Karpas-422 (cell line): Measurements from ENCODE around the gene FAM177A1. TPM values are rescaled to one million over a fixed set of nuclear protein-coding genes. Genes with fewer than 3 reads are reported as not detected.
"Not testable (repeated sequence)": the region's sequence is repeated elsewhere in the genome, so short reads cannot be mapped to it uniquely, and the experiment has no call there.

Experiments used
- DNase-seq: peaks from one replicate; pipeline ENCODE4 v3.0.0-alpha.2; 2015
- H2AFZ ChIP-seq: fragments of 200-600 bp; sonication (generic); 2 replicates; pipeline ENCODE4 v1.6.1; 2014; ENCODE audit warnings: antibody characterized with exemption, low read length, mixed read lengths
- H3K27ac ChIP-seq: fragments of 200-600 bp; sonication (generic); 2 replicates; pipeline ENCODE4 v1.5.1; 2014; ENCODE audit warnings: mild to moderate bottlenecking, low read length, moderate library complexity
- H3K27me3 ChIP-seq: fragments of 200-600 bp; sonication (generic); 2 replicates; pipeline ENCODE4 v1.6.1; 2014; ENCODE audit warnings: low read length, mixed read lengths
- H3K36me3 ChIP-seq: fragments of 200-600 bp; sonication (generic); 2 replicates; pipeline ENCODE4 v1.6.1; 2014; ENCODE audit warnings: low read length, mixed read lengths; ENCODE audit not compliant: insufficient read depth
- H3K4me1 ChIP-seq: fragments of 200-600 bp; sonication (generic); 2 replicates; pipeline ENCODE4 v1.6.1; 2014; ENCODE audit warnings: mild to moderate bottlenecking, low read length, mixed read lengths
- H3K4me2 ChIP-seq: fragments of 200-600 bp; sonication (generic); 2 replicates; pipeline ENCODE4 v1.6.1; 2014; ENCODE audit warnings: low read length, low read depth, mild to moderate bottlenecking; ENCODE audit not compliant: poor library complexity, severe bottlenecking
- H3K4me3 ChIP-seq: fragments of 200-600 bp; sonication (generic); 2 replicates; pipeline ENCODE4 v1.5.1; 2014; ENCODE audit warnings: mild to moderate bottlenecking, antibody characterized with exemption, low read length, mixed read lengths
- H3K79me2 ChIP-seq: fragments of 200-600 bp; sonication (generic); 2 replicates; pipeline ENCODE4 v1.6.1; 2014; ENCODE audit warnings: mild to moderate bottlenecking, low read length, mixed read lengths
- H3K9ac ChIP-seq: fragments of 200-600 bp; sonication (generic); 2 replicates; pipeline ENCODE4 v1.6.0; 2014; ENCODE audit warnings: low read length
- H3K9me2 ChIP-seq: fragments of 200-600 bp; sonication (generic), shearing (Covaris generic); replicated peaks from 2 replicates; pipeline ENCODE4 v1.6.0; 2014; ENCODE audit warnings: mild to moderate bottlenecking, low read length, moderate library complexity; ENCODE audit not compliant: insufficient read depth
- H3K9me3 ChIP-seq: fragments of 300-700, 200-600 bp; sonication (generic); 2 replicates; pipeline ENCODE4 v1.6.1; 2014; ENCODE audit warnings: low read length, mixed read lengths
- H4K20me1 ChIP-seq: fragments of 200-600 bp; sonication (generic); 2 replicates; pipeline ENCODE4 v1.6.1; 2014; ENCODE audit warnings: mild to moderate bottlenecking, antibody characterized with exemption, low read length, low read depth; ENCODE audit not compliant: insufficient read depth
- total RNA-seq: library from RNA; depleted of rRNA; stranded (reverse); fragments of >200 nt; shearing (Covaris generic); gene quantifications from 2 replicates; pipeline ENCODE4 v1.2.3, GENCODE V29; 2014; ENCODE audit warnings: low replicate concordance

Gene FAM177A1
- total RNA-seq, 1 experiment from 2014 or later: 35.6 TPM

- Histone ChIP-seq H4K20me1 (no peaks in the 10 kb centered on the region), H3K27me3 (no peaks in the 10 kb centered on the region), H2AFZ (peak overlapping the region; percentile 45), H3K9ac (peak overlapping the region; percentile 79), H3K4me3 (peak overlapping the region; percentile 79), H3K4me1 (peaks cover 29% of the 10 kb centered on the region), H3K9me2 (no peaks in the 10 kb centered on the region), H3K4me2 (peak overlapping the region; percentile 97), H3K36me3 (peaks cover 3% of the 10 kb centered on the region; the same call in 1 of the 2 replicates), H3K9me3 (no peaks in the 10 kb centered on the region), H3K27ac (peak overlapping the region; percentile 70), H3K79me2 (peaks cover 47% of the 10 kb centered on the region)
- no peak for DNase-seq
These were observed 872 bp downstream of the FAM177A1 start for GRCh38 chr14:35046751-35047536.

- Histone ChIP-seq H3K9me3 (no peaks in the 10 kb centered on the region), H3K9me2 (no peaks in the 10 kb centered on the region), H3K4me2 (peak overlapping the region; percentile 97), H3K27me3 (no peaks in the 10 kb centered on the region), H3K36me3 (peaks cover 3% of the 10 kb centered on the region; the same call in 1 of the 2 replicates), H4K20me1 (no peaks in the 10 kb centered on the region), H3K9ac (no peak overlapping the region), H3K27ac (no peak overlapping the region), H3K4me1 (peaks cover 29% of the 10 kb centered on the region), H3K79me2 (peaks cover 52% of the 10 kb centered on the region), H3K4me3 (peak overlapping the region; percentile 79; the same call in 1 of the 2 replicates), H2AFZ (no peak overlapping the region)
- DNase-seq: no peak
These were observed 2.0 kb downstream of the FAM177A1 start for GRCh38 chr14:35047976-35048513.

- no peaks in the 10 kb centered on the region for H3K9me2 ChIP-seq
- H3K9me3 ChIP-seq: no peaks in the 10 kb centered on the region
- H3K27me3 ChIP-seq: no peaks in the 10 kb centered on the region
- no peak overlapping the region for H2AFZ ChIP-seq
- H3K4me3 ChIP-seq: no peak overlapping the region
- H3K4me2 ChIP-seq: no peak overlapping the region
- peaks cover 20% of the 10 kb centered on the region for H3K4me1 ChIP-seq
- H3K27ac ChIP-seq: peak overlapping the region; percentile 37; the same call in 1 of the 2 replicates
- no peak overlapping the region for H3K9ac ChIP-seq
- H3K79me2 ChIP-seq: peaks cover 47% of the 10 kb centered on the region
- H3K36me3 ChIP-seq: peaks cover 3% of the 10 kb centered on the region; the same call in 1 of the 2 replicates
- DNase-seq: no peak
- no peaks in the 10 kb centered on the region for H4K20me1 ChIP-seq
These were observed 4.6 kb downstream of the FAM177A1 start for GRCh38 chr14:35050652-35051051.

- Histone ChIP-seq H3K79me2 (peaks cover 51% of the 10 kb centered on the region), H4K20me1 (no peaks in the 10 kb centered on the region), H3K27ac (no peak overlapping the region), H3K36me3 (peaks cover 3% of the 10 kb centered on the region; the same call in 1 of the 2 replicates), H3K4me2 (no peak overlapping the region), H3K27me3 (no peaks in the 10 kb centered on the region), H3K9me3 (no peaks in the 10 kb centered on the region), H3K4me1 (peaks cover 20% of the 10 kb centered on the region), H2AFZ (no peak overlapping the region), H3K4me3 (no peak overlapping the region), H3K9me2 (no peaks in the 10 kb centered on the region), H3K9ac (no peak overlapping the region)
- no peak for DNase-seq
These were observed 5.7 kb downstream of the FAM177A1 start for GRCh38 chr14:35051796-35052195.

- H3K9me3 ChIP-seq: no peaks in the 10 kb centered on the region
These were observed 6.6 kb downstream of the FAM177A1 start for GRCh38 chr14:35052637-35053036.

GRCh38 chr14:35061113-35061791 is 15.2 kb downstream of the FAM177A1 start:
- not testable (repeated sequence) for H3K4me2 ChIP-seq
- H3K36me3 ChIP-seq: peaks cover 23% of the 10 kb centered on the region

More at GRCh38 chr14:35052637-35053036, 6.6 kb downstream of the FAM177A1 start:
- no peak for DNase-seq
- no peak overlapping the region for H3K27ac ChIP-seq
- H3K36me3 ChIP-seq: peaks cover 3% of the 10 kb centered on the region; the same call in 1 of the 2 replicates
- H3K4me2 ChIP-seq: no peak overlapping the region
- H2AFZ ChIP-seq: no peak overlapping the region
- no peaks in the 10 kb centered on the region for H4K20me1 ChIP-seq
- H3K9ac ChIP-seq: no peak overlapping the region
- H3K4me3 ChIP-seq: no peak overlapping the region
- no peaks in the 10 kb centered on the region for H3K27me3 ChIP-seq
- peaks cover 13% of the 10 kb centered on the region for H3K4me1 ChIP-seq
- H3K79me2 ChIP-seq: peaks cover 50% of the 10 kb centered on the region
- no peaks in the 10 kb centered on the region for H3K9me2 ChIP-seq

GRCh38 chr14:35065731-35066130 is 19.7 kb downstream of the FAM177A1 start:
- not testable (repeated sequence) for H3K27me3 ChIP-seq, H3K4me1 ChIP-seq, H3K4me2 ChIP-seq, H3K4me3 ChIP-seq, H3K27ac ChIP-seq, DNase-seq, H4K20me1 ChIP-seq, H3K9me2 ChIP-seq, H3K9me3 ChIP-seq, H2AFZ ChIP-seq, H3K9ac ChIP-seq
- H3K36me3 ChIP-seq: peaks cover 17% of the 10 kb centered on the region; the same call in 1 of the 2 replicates
- H3K79me2 ChIP-seq: peaks cover 18% of the 10 kb centered on the region; the same call in 1 of the 2 replicates

More at GRCh38 chr14:35061113-35061791, 15.2 kb downstream of the FAM177A1 start:
- H3K79me2 ChIP-seq: peaks cover 26% of the 10 kb centered on the region
- not testable (repeated sequence) for H3K27me3 ChIP-seq, H3K27ac ChIP-seq, H3K9ac ChIP-seq, H3K9me2 ChIP-seq, H4K20me1 ChIP-seq, H3K4me1 ChIP-seq, DNase-seq, H2AFZ ChIP-seq, H3K4me3 ChIP-seq, H3K9me3 ChIP-seq
